GM23338 (cell line): ENCODE data around the gene UIMC1. TPM values are rescaled to one million over a fixed set of nuclear protein-coding genes. Genes with fewer than 3 reads are reported as not detected.

Source experiments
- ATAC-seq: fragments of 200-7000 bp; cut with Tn5 transposase; 3 replicates; pipeline ENCODE4 v1.9.1; 2020
- DNase-seq: peaks from one replicate; pipeline ENCODE4 v3.0.0-alpha.2; 2015; ENCODE audit warnings: low spot score
- H2AFZ ChIP-seq: fragments of 200-600 bp; sonication (generic); 2 replicates; pipeline ENCODE4 v1.8.0; 2016; ENCODE audit warnings: antibody characterized with exemption, mild to moderate bottlenecking, moderate library complexity
- H3F3A ChIP-seq: fragments of 200-600 bp; sonication (generic); replicated peaks from 2 replicates; pipeline ENCODE4 v1.8.0; 2017; ENCODE audit warnings: antibody characterized with exemption, mixed run types, low read depth
- H3K27ac ChIP-seq: fragments of 200-600 bp; sonication (generic); 2 replicates; pipeline ENCODE4 v1.6.1; 2016; ENCODE audit warnings: low read depth
- H3K27me3 ChIP-seq: fragments of 200-600 bp; sonication (generic); 2 replicates; pipeline ENCODE4 v1.8.0; 2016; ENCODE audit warnings: mild to moderate bottlenecking, mixed run types, moderate library complexity; ENCODE audit not compliant: insufficient read depth
- H3K36me3 ChIP-seq: fragments of 200-600 bp; sonication (generic); 2 replicates; pipeline ENCODE4 v1.8.0; 2016; ENCODE audit warnings: mild to moderate bottlenecking; ENCODE audit not compliant: insufficient read depth
- H3K4me1 ChIP-seq: fragments of 200-600 bp; sonication (generic); 2 replicates; pipeline ENCODE4 v1.8.0; 2016; ENCODE audit warnings: mild to moderate bottlenecking, moderate library complexity; ENCODE audit not compliant: insufficient read depth
- H3K4me2 ChIP-seq: fragments of 200-600 bp; sonication (generic); 2 replicates; pipeline ENCODE4 v1.7.1; 2017; ENCODE audit warnings: mixed run types
- H3K4me3 ChIP-seq: fragments of 200-600 bp; sonication (generic); 2 replicates; pipeline ENCODE4 v1.6.1; 2016; ENCODE audit warnings: mixed run types
- H3K79me2 ChIP-seq: fragments of 200-600 bp; sonication (generic); replicated peaks from 2 replicates; pipeline ENCODE4 v1.8.0; 2017; ENCODE audit warnings: mild to moderate bottlenecking; ENCODE audit not compliant: insufficient read depth
- H3K9me2 ChIP-seq: fragments of 200-600 bp; sonication (generic); 2 replicates; pipeline ENCODE4 v1.8.0; 2017; ENCODE audit not compliant: insufficient read depth
- H4K20me1 ChIP-seq: fragments of 200-600 bp; sonication (generic); replicated peaks from 2 replicates; pipeline ENCODE4 v1.8.0; 2017; ENCODE audit warnings: mild to moderate bottlenecking; ENCODE audit not compliant: insufficient read depth
- H3K27ac Mint-ChIP-seq: 2 replicates; pipeline ENCODE4 v1.8.0; 2020; ENCODE audit warnings: inconsistent platforms, mild to moderate bottlenecking, moderate library complexity, mixed read lengths
- H3K27me3 Mint-ChIP-seq: 3 replicates; pipeline ENCODE4 v1.8.0; 2022; ENCODE audit warnings: low read depth, mild to moderate bottlenecking, moderate library complexity, mixed read lengths, inconsistent platforms; ENCODE audit not compliant: insufficient read depth, poor library complexity
- H3K36me3 Mint-ChIP-seq: 3 replicates; pipeline ENCODE4 v1.8.0; 2021; ENCODE audit warnings: low read depth, mild to moderate bottlenecking, inconsistent platforms, moderate library complexity, mixed read lengths
- H3K4me1 Mint-ChIP-seq: 3 replicates; pipeline ENCODE4 v1.8.0; 2020; ENCODE audit warnings: mild to moderate bottlenecking, inconsistent platforms, mixed read lengths
- H3K4me3 Mint-ChIP-seq: 3 replicates; pipeline ENCODE4 v1.8.0; 2021; ENCODE audit warnings: moderate library complexity, mild to moderate bottlenecking, inconsistent platforms, mixed read lengths
- H3K9me3 Mint-ChIP-seq: 3 replicates; pipeline ENCODE4 v1.8.0; 2020; ENCODE audit warnings: moderate library complexity, mild to moderate bottlenecking, inconsistent platforms, mixed read lengths
- CREB1 ChIP-seq: fragments of 250-450 bp; sonication (Bioruptor Pico); IDR thresholded peaks from 2 replicates; pipeline ENCODE4 v1.5.0; 2020; ENCODE audit warnings: low read depth, mild to moderate bottlenecking, moderate library complexity
- ETS1 ChIP-seq: IDR thresholded peaks from 2 replicates; pipeline ENCODE4 v1.6.1; 2016; ENCODE audit warnings: antibody characterized with exemption
- EZH2 ChIP-seq: fragments of 200-600 bp; sonication (generic); IDR thresholded peaks from one replicate; pipeline ENCODE4 v1.8.0; 2017; ENCODE audit warnings: antibody characterized with exemption, mild to moderate bottlenecking, low read depth; ENCODE audit not compliant: unreplicated experiment
- EZH2phosphoT487 ChIP-seq: fragments of 200-600 bp; sonication (generic); IDR thresholded peaks from one replicate; pipeline ENCODE4 v1.8.1; 2018; ENCODE audit warnings: antibody characterized with exemption; ENCODE audit not compliant: unreplicated experiment
- JUNB ChIP-seq: IDR thresholded peaks from one replicate; pipeline ENCODE4 v1.6.1; 2016; ENCODE audit warnings: antibody characterized with exemption; ENCODE audit not compliant: unreplicated experiment
- NANOG ChIP-seq: IDR thresholded peaks from 2 replicates; pipeline ENCODE4 v1.6.1; 2016; ENCODE audit warnings: antibody characterized with exemption, borderline replicate concordance
- POLR2AphosphoS5 ChIP-seq: IDR thresholded peaks from 2 replicates; pipeline ENCODE4 v1.6.1; 2016; ENCODE audit warnings: antibody characterized with exemption, low read depth
- REST ChIP-seq: IDR thresholded peaks from one replicate; pipeline ENCODE4 v1.6.1; 2018; ENCODE audit warnings: antibody characterized with exemption; ENCODE audit not compliant: unreplicated experiment
- STAT1 ChIP-seq: IDR thresholded peaks from one replicate; pipeline ENCODE4 v1.6.1; 2016; ENCODE audit warnings: antibody characterized with exemption; ENCODE audit not compliant: unreplicated experiment
- ZNF114 ChIP-seq: fragments of 250-450 bp; sonication (Bioruptor Pico); IDR thresholded peaks from 2 replicates; pipeline ENCODE4 v1.5.0; 2020; ENCODE audit warnings: mild to moderate bottlenecking, moderate library complexity
- ZNF331 ChIP-seq: fragments of 250-450 bp; sonication (Bioruptor Pico); IDR thresholded peaks from 2 replicates; pipeline ENCODE4 v1.5.0; 2020; ENCODE audit warnings: low read depth, mild to moderate bottlenecking, moderate library complexity
- polyA plus RNA-seq: library from polyadenylated mRNA; unstranded; fragments of >200 nt; fragmentation: Nextera tagmentation; extraction: Ambion mirVana; gene quantifications from 2 replicates; pipeline ENCODE4 v1.2.1, GENCODE V29; 2016
- total RNA-seq: library from RNA; depleted of rRNA; stranded (reverse); fragments of >200 nt; shearing (Covaris generic); gene quantifications from 2 replicates; pipeline ENCODE4 v1.2.3, GENCODE V29; 2014
- TF ChIP-seq, protein P1 (sequence below): fragments of 250-450 bp; sonication (Bioruptor Pico); IDR thresholded peaks from 2 replicates; pipeline ENCODE4 v1.5.0; 2020; ENCODE audit warnings: mild to moderate bottlenecking, moderate library complexity
- TF ChIP-seq, protein P2 (sequence below), 2 experiments: fragments of 200-600 bp in 1 of 2; sonication (generic) in 1 of 2; conservative IDR thresholded peaks; 2 replicates each; pipeline versions ENCODE4 v1.5.1 to v1.6.1; 2016 to 2017; ENCODE audit warnings: antibody characterized with exemption in 2 of 2, low read depth in 2 of 2, mild to moderate bottlenecking in 2 of 2, moderate library complexity in 1 of 2

Gene UIMC1
- total and polyA plus RNA-seq, 2 experiments from 2014 or later: 36.4 to 40.1 TPM

DNA sequence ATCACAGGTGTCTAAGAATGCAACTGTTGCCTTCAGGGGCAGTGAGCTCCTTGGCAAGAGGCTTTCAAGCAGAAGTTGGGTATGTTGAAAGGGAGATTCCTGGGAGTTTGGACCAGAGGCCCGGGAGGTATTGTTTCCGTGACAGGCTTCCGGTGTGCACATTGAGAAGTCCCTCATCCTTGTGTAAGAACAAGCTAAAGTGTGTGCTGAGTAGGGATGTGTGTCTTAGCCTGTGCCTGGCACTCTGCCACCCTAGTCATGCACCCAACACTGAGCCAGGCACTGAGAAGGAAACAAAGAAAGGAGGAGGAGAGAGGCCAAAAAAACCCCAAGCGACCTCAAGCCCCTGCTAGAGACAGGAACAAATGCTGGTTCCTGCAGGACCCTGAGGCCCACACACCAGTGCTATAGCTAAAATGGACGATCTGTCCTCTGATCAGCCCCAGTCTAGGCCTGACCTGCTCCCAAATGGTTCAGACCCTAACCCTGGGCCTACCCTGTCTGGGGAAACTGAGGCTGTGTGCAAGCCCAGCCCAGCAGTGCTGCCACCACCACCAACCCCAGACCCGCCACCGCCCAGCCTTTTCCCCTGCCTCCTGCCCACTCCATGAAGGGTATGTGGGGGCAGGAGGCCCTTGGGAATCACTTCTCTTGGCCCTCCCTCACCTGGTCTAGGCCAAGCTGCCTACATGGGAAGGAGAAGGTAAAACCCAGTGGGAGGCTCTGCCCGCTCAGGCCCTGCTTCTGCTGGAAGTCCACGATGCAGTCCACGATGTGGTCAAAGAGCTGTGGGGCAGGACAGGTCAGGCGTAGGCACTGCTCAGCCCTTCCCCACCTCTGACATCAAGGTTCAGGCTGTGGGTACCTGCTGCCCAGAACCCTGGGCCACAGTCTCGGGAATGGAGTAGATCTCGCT is 120.0 kb downstream of the UIMC1 start:
- Mint-ChIP-seq H3K27ac (no peak overlapping the region), H3K4me1 (peaks cover 9% of the 10 kb centered on the region; the same call in 1 of the 3 replicates)
- H3K36me3 ChIP-seq: no peaks in the 10 kb centered on the region

More for the DNA sequence above, 120.0 kb downstream of the UIMC1 start:
- H2AFZ ChIP-seq: no peak overlapping the region
- H3K27me3 ChIP-seq: no peaks in the 10 kb centered on the region
- no peaks in the 10 kb centered on the region for H4K20me1 ChIP-seq
- no peak overlapping the region for H3K27ac ChIP-seq
- Mint-ChIP-seq H3K27me3 (peaks cover 6% of the 10 kb centered on the region), H3K4me3 (no peak overlapping the region; the same call in 2 of the 3 replicates), H3K9me3 (no peaks in the 10 kb centered on the region), H3K36me3 (no peaks in the 10 kb centered on the region)
- DNase-seq: no peak
- TF ChIP-seq REST: no peak
- TF ChIP-seq STAT1: no peak
- TF ChIP-seq EZH2: no peak
- TF ChIP-seq, protein P1, sequence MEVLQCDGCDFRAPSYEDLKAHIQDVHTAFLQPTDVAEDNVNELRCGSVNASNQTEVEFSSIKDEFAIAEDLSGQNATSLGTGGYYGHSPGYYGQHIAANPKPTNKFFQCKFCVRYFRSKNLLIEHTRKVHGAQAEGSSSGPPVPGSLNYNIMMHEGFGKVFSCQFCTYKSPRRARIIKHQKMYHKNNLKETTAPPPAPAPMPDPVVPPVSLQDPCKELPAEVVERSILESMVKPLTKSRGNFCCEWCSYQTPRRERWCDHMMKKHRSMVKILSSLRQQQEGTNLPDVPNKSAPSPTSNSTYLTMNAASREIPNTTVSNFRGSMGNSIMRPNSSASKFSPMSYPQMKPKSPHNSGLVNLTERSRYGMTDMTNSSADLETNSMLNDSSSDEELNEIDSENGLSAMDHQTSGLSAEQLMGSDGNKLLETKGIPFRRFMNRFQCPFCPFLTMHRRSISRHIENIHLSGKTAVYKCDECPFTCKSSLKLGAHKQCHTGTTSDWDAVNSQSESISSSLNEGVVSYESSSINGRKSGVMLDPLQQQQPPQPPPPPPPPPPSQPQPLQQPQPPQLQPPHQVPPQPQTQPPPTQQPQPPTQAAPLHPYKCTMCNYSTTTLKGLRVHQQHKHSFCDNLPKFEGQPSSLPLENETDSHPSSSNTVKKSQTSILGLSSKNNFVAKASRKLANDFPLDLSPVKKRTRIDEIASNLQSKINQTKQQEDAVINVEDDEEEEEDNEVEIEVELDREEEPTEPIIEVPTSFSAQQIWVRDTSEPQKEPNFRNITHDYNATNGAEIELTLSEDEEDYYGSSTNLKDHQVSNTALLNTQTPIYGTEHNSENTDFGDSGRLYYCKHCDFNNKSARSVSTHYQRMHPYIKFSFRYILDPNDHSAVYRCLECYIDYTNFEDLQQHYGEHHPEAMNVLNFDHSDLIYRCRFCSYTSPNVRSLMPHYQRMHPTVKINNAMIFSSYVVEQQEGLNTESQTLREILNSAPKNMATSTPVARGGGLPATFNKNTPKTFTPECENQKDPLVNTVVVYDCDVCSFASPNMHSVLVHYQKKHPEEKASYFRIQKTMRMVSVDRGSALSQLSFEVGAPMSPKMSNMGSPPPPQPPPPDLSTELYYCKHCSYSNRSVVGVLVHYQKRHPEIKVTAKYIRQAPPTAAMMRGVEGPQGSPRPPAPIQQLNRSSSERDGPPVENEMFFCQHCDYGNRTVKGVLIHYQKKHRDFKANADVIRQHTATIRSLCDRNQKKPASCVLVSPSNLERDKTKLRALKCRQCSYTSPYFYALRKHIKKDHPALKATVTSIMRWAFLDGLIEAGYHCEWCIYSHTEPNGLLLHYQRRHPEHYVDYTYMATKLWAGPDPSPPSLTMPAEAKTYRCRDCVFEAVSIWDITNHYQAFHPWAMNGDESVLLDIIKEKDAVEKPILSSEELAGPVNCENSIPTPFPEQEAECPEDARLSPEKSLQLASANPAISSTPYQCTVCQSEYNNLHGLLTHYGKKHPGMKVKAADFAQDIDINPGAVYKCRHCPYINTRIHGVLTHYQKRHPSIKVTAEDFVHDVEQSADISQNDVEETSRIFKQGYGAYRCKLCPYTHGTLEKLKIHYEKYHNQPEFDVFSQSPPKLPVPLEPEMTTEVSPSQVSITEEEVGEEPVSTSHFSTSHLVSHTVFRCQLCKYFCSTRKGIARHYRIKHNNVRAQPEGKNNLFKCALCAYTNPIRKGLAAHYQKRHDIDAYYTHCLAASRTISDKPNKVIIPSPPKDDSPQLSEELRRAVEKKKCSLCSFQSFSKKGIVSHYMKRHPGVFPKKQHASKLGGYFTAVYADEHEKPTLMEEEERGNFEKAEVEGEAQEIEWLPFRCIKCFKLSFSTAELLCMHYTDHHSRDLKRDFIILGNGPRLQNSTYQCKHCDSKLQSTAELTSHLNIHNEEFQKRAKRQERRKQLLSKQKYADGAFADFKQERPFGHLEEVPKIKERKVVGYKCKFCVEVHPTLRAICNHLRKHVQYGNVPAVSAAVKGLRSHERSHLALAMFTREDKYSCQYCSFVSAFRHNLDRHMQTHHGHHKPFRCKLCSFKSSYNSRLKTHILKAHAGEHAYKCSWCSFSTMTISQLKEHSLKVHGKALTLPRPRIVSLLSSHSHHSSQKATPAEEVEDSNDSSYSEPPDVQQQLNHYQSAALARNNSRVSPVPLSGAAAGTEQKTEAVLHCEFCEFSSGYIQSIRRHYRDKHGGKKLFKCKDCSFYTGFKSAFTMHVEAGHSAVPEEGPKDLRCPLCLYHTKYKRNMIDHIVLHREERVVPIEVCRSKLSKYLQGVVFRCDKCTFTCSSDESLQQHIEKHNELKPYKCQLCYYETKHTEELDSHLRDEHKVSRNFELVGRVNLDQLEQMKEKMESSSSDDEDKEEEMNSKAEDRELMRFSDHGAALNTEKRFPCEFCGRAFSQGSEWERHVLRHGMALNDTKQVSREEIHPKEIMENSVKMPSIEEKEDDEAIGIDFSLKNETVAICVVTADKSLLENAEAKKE (CRISPR knock-in tag): no peak
- TF ChIP-seq ZNF114 (CRISPR knock-in tag): no peak
- no peak for TF ChIP-seq JUNB
- no peak for TF ChIP-seq CREB1 (CRISPR knock-in tag)
- no peak for TF ChIP-seq EZH2phosphoT487
- no peak for TF ChIP-seq ETS1
- TF ChIP-seq, protein P2, sequence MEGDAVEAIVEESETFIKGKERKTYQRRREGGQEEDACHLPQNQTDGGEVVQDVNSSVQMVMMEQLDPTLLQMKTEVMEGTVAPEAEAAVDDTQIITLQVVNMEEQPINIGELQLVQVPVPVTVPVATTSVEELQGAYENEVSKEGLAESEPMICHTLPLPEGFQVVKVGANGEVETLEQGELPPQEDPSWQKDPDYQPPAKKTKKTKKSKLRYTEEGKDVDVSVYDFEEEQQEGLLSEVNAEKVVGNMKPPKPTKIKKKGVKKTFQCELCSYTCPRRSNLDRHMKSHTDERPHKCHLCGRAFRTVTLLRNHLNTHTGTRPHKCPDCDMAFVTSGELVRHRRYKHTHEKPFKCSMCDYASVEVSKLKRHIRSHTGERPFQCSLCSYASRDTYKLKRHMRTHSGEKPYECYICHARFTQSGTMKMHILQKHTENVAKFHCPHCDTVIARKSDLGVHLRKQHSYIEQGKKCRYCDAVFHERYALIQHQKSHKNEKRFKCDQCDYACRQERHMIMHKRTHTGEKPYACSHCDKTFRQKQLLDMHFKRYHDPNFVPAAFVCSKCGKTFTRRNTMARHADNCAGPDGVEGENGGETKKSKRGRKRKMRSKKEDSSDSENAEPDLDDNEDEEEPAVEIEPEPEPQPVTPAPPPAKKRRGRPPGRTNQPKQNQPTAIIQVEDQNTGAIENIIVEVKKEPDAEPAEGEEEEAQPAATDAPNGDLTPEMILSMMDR (conservative IDR thresholded peaks at IDR 0.05; ENCODE audit: low read depth in 2 of 2): no peak
- no peak for TF ChIP-seq NANOG
- TF ChIP-seq POLR2AphosphoS5: no peak
- no peak for TF ChIP-seq ZNF331
- H3K4me3 ChIP-seq: no peak overlapping the region
- no peak overlapping the region for H3K4me2 ChIP-seq
- no peaks in the 10 kb centered on the region for H3K4me1 ChIP-seq
- no peak for ATAC-seq
- no peaks in the 10 kb centered on the region for H3K79me2 ChIP-seq
- H3F3A ChIP-seq: no peaks in the 10 kb centered on the region
- H3K9me2 ChIP-seq: no peaks in the 10 kb centered on the region
